ENCODE results near the gene DDX39B.
"Not testable (repeated sequence)": the region's sequence is repeated elsewhere in the genome, so short reads cannot be mapped to it uniquely, and the experiment has no call there.

DDX39B gene

GRCh38 chr6:31529329-31530150 lies 12.3 kb downstream of the DDX39B start:
- in situ Hi-C loops (cut with MboI; ENCODE audit: low sequenced_read_pairs), result no loop called here

- in situ Hi-C loops (cut with MboI; ENCODE audit: low sequenced_read_pairs), result no loop called here
Observed at GRCh38 chr6:31528821-31529328, 12.9 kb downstream of the DDX39B start, which contains the start of gene MCCD1. Gene MCCD1, plus strand, starts transcription at chr6:31528962. Its CDS starts 53 bp downstream, at chr6:31529015.

- in situ Hi-C loops (cut with MboI; ENCODE audit: low sequenced_read_pairs), result no loop called here
Observed at GRCh38 chr6:31528307-31528777, 13.5 kb downstream of the DDX39B start.

GRCh38 chr6:31525932-31526591 lies 15.7 kb downstream of the DDX39B start:
- in situ Hi-C loops (cut with MboI; ENCODE audit: low sequenced_read_pairs), result no loop called here

GRCh38 chr6:31525553-31525931 lies 16.3 kb downstream of the DDX39B start:
- in situ Hi-C loops (cut with MboI; ENCODE audit: low sequenced_read_pairs), result no loop called here

GRCh38 chr6:31521835-31522234 lies 20.0 kb downstream of the DDX39B start:
- in situ Hi-C loops (cut with MboI; ENCODE audit: low sequenced_read_pairs), result no loop called here

GRCh38 chr6:31513456-31514165 lies 28.2 kb downstream of the DDX39B start:
- in situ Hi-C loops (cut with MboI; ENCODE audit: low sequenced_read_pairs), result no loop called here

- in situ Hi-C loops (cut with MboI; ENCODE audit: low sequenced_read_pairs), result no loop called here
Observed at GRCh38 chr6:31510007-31510406, 31.8 kb downstream of the DDX39B start.

GRCh38 chr6:31509036-31509435 lies 32.8 kb downstream of the DDX39B start:
- in situ Hi-C loops (cut with MboI; ENCODE audit: low sequenced_read_pairs), result not testable (repeated sequence)

GRCh38 chr6:31502586-31502985 lies 39.2 kb downstream of the DDX39B start:
- in situ Hi-C loops (cut with MboI; ENCODE audit: low sequenced_read_pairs), result no loop called here

GRCh38 chr6:31499648-31500047 lies 42.2 kb downstream of the DDX39B start:
- in situ Hi-C loops (cut with MboI; ENCODE audit: low sequenced_read_pairs), result not testable (repeated sequence)

- in situ Hi-C loops (cut with MboI; ENCODE audit: low sequenced_read_pairs), result no loop called here
Observed at GRCh38 chr6:31498748-31499147, 43.1 kb downstream of the DDX39B start.

GRCh38 chr6:31497531-31498476 lies 44.0 kb downstream of the DDX39B start, which contains the start of gene MICB:
Gene MICB, plus strand, starts transcription at chr6:31498145. Its CDS starts 49 bp downstream, at chr6:31498194.
- in situ Hi-C loops (cut with MboI; ENCODE audit: low sequenced_read_pairs), result no loop called here

- in situ Hi-C loops (cut with MboI; ENCODE audit: low sequenced_read_pairs), result not testable (repeated sequence)
Observed at GRCh38 chr6:31496826-31497225, 45.0 kb downstream of the DDX39B start.

GRCh38 chr6:31495580-31495979 lies 46.2 kb downstream of the DDX39B start:
- in situ Hi-C loops (cut with MboI; ENCODE audit: low sequenced_read_pairs), result no loop called here

GRCh38 chr6:31493875-31494694 lies 47.7 kb downstream of the DDX39B start:
- in situ Hi-C loops (cut with MboI; ENCODE audit: low sequenced_read_pairs), result no loop called here

- in situ Hi-C loops (cut with MboI; ENCODE audit: low sequenced_read_pairs), result not testable (repeated sequence)
Observed at GRCh38 chr6:31493550-31493874, 48.3 kb downstream of the DDX39B start.

GRCh38 chr6:31490115-31490873 lies 51.5 kb downstream of the DDX39B start:
- in situ Hi-C loops (cut with MboI; ENCODE audit: low sequenced_read_pairs), result no loop called here

- in situ Hi-C loops (cut with MboI; ENCODE audit: low sequenced_read_pairs), result no loop called here
Observed at GRCh38 chr6:31489086-31489485, 52.7 kb downstream of the DDX39B start.

All from hTERT RPE-1 (cell line).